Tibial nerve (tissue), 4 donors: Measurements from ENCODE around the gene SF3A1.

ENCODE experiments used
- CTCF ChIP-seq, 5 experiments: fragments of 200-600 bp in 3 of 5; fragments of 450-650 bp in 2 of 5; sonication (generic) in 3 of 5; IDR thresholded peaks; one replicate each; pipeline ENCODE4 v1.5.1; 2016 to 2019; ENCODE audit warnings: antibody characterized with exemption in 5 of 5, mild to moderate bottlenecking in 3 of 5, moderate library complexity in 2 of 5
- EP300 ChIP-seq, 2 donors: sonication (generic); formaldehyde crosslinking; IDR thresholded peaks; one replicate each; pipeline ENCODE4 v1.6.1; 2017; ENCODE audit warnings: antibody characterized with exemption in 2 of 2, mild to moderate bottlenecking in 1 of 2
- POLR2A ChIP-seq, 2 donors: fragments of 450-650 bp; IDR thresholded peaks; one replicate each; pipeline ENCODE4 v1.6.1; 2017; ENCODE audit warnings: antibody characterized with exemption in 2 of 2, mild to moderate bottlenecking in 2 of 2, moderate library complexity in 2 of 2

GRCh38 chr22:30288419-30289140 lies 68.1 kb downstream of the SF3A1 start:
- TF ChIP-seq POLR2A (IDR thresholded peaks at IDR 0.05) (no peak), CTCF (IDR thresholded peaks at IDR 0.05) (no peak), EP300 (IDR thresholded peaks at IDR 0.05) (no peak)
